SK-N-MC (cell line): ENCODE data around the gene TOP2B.

Experiments
- DNase-seq: peaks from one replicate; pipeline ENCODE4 v3.0.0-alpha.2; 2011; ENCODE audit warnings: low read depth, low spot score
- H3K27ac ChIP-seq: fragments of 200-600 bp; sonication (generic); 2 replicates; pipeline ENCODE4 v1.5.1; 2016; ENCODE audit warnings: mixed run types
- H3K36me3 ChIP-seq: fragments of 200-600 bp; sonication (generic); 2 replicates; pipeline ENCODE4 v1.6.1; 2017; ENCODE audit warnings: antibody characterized with exemption, low read length, mixed read lengths; ENCODE audit not compliant: insufficient read depth
- H3K4me3 ChIP-seq: fragments of 200-600 bp; sonication (generic); 2 replicates; pipeline ENCODE4 v1.5.1; 2016
- H3K9ac ChIP-seq: fragments of 200-600 bp; sonication (generic); 2 replicates; pipeline ENCODE4 v1.8.0; 2017; ENCODE audit warnings: mixed run types, mixed read lengths; ENCODE audit not compliant: insufficient read length
- H3K9me3 ChIP-seq: fragments of 200-600 bp; sonication (generic); 2 replicates; pipeline ENCODE4 v1.6.1; 2017; ENCODE audit warnings: low read depth, mild to moderate bottlenecking, antibody characterized with exemption, low read length, moderate library complexity, mixed read lengths
- EZH2 ChIP-seq: fragments of 200-600 bp; sonication (generic); IDR thresholded peaks from one replicate; pipeline ENCODE4 v1.6.1; 2017; ENCODE audit warnings: antibody characterized with exemption
- FOXP2 ChIP-seq: optimal IDR thresholded peaks from 2 replicates; pipeline ENCODE3; 2011; ENCODE audit warnings: mild to moderate bottlenecking, moderate library complexity; ENCODE audit not compliant: insufficient read depth; ENCODE audit errors: extremely low read length, control extremely low read depth
- POLR2AphosphoS5 ChIP-seq: IDR thresholded peaks from 2 replicates; pipeline ENCODE4 v1.6.1; 2012; ENCODE audit warnings: mild to moderate bottlenecking, low read depth, low read length, borderline replicate concordance

The TOP2B gene

DNA sequence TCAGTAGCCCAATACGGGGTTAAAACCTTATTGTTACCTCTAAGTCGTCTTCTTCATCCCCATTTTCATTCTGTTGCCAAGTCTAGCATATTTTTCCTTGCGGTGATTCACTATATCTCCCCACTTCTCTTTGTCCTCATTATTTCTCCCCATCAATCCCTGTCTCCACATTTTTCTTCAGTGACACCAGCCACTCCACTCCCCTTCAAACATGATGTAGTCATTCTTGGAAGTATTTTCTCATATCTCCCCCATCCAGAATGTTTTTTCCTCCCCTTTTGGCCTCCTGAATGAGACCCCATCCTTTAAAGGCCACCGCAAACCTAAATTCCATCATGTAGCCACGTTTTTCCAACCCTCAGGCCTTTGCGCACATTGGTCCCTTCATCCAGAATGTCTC is 105.9 kb downstream of the TOP2B start:
- DNase-seq: no peak
- TF ChIP-seq POLR2AphosphoS5 (no peak), EZH2 (no peak), FOXP2 (no peak)
- Histone ChIP-seq H3K9ac (no peak overlapping the region), H3K27ac (no peak overlapping the region), H3K36me3 (no peaks in the 10 kb centered on the region), H3K4me3 (no peak overlapping the region), H3K9me3 (no peaks in the 10 kb centered on the region)

DNA sequence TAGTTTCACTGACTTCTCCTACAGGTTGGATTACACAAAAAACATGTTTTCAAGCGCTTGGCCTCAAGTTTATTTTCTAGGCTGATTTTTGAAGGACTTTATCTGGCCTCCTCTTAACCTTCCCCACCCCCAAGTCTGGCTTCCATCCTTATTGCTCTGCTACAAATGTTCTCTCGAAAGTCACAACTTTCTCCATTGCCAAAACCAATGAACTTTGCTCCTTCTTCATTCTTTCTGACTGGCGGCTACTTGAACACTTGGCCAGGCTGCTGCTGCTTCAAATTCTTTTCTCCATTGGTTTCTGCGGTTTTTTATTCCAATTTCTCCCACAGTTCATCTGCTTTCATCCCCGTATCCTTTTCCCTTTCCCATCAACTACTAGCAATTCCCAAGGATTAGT is 106.6 kb downstream of the TOP2B start:
- DNase-seq: no peak
- Histone ChIP-seq H3K27ac (no peak overlapping the region), H3K4me3 (no peak overlapping the region), H3K9me3 (no peaks in the 10 kb centered on the region), H3K9ac (no peak overlapping the region), H3K36me3 (no peaks in the 10 kb centered on the region)
- TF ChIP-seq POLR2AphosphoS5 (no peak), FOXP2 (no peak), EZH2 (no peak)

DNA sequence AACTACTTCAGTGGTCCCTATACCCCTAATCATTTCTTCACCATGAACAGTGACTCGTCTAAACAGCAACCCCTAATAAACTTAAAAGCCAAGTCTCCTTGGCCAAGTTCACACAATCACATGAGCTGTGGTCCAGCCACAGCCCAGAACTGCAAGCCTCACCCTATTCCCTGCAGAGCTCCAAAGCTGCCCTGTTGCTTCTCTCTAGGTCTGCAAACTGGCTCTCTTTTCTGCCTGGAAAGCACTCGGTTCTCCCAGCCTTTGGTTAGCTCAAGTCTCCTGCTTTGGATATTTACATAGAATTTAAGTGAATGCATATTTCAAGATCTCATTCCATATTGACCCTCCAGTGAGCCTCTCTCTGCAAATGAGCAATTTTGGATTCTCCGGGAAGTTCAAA is 107.0 kb downstream of the TOP2B start:
- H3K9ac ChIP-seq: no peak overlapping the region
- no peak overlapping the region for H3K27ac ChIP-seq
- TF ChIP-seq POLR2AphosphoS5 (no peak), FOXP2 (no peak), EZH2 (no peak)
- H3K36me3 ChIP-seq: no peaks in the 10 kb centered on the region
- no peak for DNase-seq
- H3K9me3 ChIP-seq: no peaks in the 10 kb centered on the region
- H3K4me3 ChIP-seq: no peak overlapping the region

DNA sequence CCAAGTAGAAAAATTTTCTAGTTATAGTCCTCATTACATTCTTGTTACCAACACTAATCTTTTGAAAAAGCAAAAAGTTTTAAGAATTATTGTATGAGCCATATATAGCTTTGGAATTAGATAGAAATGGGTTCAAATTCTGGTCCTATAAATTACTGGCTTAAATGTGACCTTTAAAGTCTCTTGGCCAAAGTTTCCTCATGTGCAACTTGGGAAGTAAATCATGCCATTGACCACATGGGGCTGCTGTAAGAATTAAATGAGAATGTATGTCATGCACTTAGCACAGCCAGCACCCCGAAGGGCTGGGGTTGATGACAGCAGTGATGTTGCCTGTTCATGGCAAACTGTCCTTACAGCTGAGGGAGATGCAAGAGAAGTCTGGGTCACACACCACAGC is 108.3 kb downstream of the TOP2B start:
- Histone ChIP-seq H3K36me3 (no peaks in the 10 kb centered on the region), H3K9ac (no peak overlapping the region), H3K9me3 (no peaks in the 10 kb centered on the region), H3K27ac (no peak overlapping the region), H3K4me3 (no peak overlapping the region)
- TF ChIP-seq FOXP2: no peak
- DNase-seq: no peak

DNA sequence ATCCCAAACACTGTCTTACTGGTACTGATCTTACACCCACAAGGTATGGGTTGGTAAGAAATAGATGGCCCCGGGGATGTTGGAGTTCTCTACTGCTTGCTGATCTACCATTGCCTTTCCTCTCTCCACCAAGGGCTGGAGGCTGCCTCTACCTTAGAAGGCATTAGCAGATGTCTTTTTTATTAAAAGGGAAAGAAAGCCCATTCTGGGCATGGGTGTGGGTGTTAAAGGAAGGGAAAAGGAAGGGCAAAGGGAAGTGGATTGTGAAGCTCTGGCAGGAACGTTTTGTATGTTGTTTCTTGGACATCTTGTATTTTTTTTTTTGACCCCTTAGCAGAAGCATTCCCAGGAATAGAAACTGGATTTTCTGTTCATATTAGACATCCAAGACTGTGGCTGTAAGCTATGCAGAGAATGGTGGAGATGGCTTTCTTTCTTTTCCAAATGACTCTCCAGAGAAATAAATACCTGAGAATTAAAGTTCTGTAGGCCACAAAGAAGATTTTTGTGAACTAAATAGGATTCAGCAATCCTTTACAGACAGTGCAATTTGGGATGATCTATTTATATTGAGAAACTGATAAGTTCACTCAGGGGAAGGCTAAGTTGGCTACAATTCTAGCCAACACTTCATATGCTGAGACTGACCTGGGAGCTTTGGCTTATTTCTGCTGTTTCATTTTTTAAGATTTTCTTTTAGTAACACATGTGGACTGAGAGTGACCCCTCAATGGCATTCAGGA is 108.8 kb downstream of the TOP2B start:
- no peak for TF ChIP-seq FOXP2
- TF ChIP-seq POLR2AphosphoS5: no peak
- no peak for TF ChIP-seq EZH2
- Histone ChIP-seq H3K27ac (no peak overlapping the region), H3K4me3 (no peak overlapping the region), H3K9me3 (no peaks in the 10 kb centered on the region), H3K36me3 (no peaks in the 10 kb centered on the region), H3K9ac (no peak overlapping the region)
- DNase-seq: no peak

DNA sequence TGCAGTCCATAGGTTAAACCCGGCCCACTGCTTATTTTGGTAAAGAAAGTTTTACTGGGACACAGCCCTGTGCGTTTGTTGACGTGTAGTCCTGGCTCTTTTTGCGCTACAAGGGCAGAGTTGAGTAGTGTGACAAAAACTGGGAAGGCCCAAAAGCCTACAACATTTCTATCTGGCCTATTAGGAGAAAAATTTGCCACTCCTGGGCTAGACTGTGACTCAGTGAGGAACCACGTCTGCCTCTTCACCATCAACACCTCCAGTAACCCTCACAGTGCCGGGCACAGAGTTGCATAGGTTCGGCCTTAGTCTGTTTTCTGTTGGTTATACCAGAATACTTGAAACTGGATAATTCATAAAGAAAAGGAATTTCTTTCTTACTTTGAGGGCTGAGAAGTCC is 110.3 kb downstream of the TOP2B start:
- Histone ChIP-seq H3K9me3 (no peaks in the 10 kb centered on the region), H3K4me3 (no peak overlapping the region), H3K36me3 (no peaks in the 10 kb centered on the region), H3K27ac (no peak overlapping the region), H3K9ac (no peak overlapping the region)
- no peak for DNase-seq
- no peak for TF ChIP-seq FOXP2
- TF ChIP-seq POLR2AphosphoS5: no peak
- TF ChIP-seq EZH2: no peak

DNA sequence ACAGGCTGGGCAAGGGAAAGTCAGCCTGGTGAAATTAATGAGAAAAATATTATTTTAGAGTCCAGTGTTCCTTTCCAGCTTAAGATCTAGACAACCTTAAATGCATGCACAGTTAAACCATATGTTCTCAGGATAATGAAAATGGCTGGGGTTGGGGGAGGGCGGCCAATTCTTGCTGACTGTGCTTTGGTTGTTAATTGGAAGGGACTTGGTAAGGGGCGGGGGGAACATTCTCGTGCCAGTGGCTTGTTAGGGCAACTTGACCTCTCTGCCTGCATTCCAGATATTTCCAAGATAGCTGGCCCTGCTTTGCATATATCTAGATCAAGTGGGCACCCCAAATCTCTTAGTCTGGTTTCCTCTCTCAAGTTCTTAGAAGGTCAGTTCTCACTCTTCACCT is 112.5 kb downstream of the TOP2B start:
- no peak overlapping the region for H3K4me3 ChIP-seq
- no peaks in the 10 kb centered on the region for H3K9me3 ChIP-seq
- H3K9ac ChIP-seq: no peak overlapping the region
- no peaks in the 10 kb centered on the region for H3K36me3 ChIP-seq
- DNase-seq: no peak
- H3K27ac ChIP-seq: no peak overlapping the region
- TF ChIP-seq POLR2AphosphoS5: no peak
- no peak for TF ChIP-seq FOXP2
- no peak for TF ChIP-seq EZH2

DNA sequence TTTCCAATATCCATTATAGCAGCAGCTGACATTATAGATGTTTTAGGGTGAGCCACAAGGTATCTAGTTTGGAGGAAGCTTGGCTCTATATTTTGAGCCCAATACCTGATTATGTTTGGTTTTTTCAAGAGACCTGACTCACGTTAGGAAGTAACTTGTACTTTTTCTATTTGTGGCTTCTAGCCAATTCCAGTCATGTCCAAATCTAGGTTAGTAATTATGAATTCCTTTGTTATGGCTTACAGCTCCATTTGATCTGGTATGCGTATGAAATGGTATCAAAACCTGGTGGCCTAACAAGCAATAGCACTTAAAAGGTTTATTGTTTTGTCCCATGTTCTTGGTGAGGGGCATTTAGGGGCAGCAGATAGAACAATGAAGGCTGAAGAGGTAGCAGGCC is 115.9 kb downstream of the TOP2B start:
- Histone ChIP-seq H3K36me3 (no peaks in the 10 kb centered on the region), H3K4me3 (no peak overlapping the region), H3K9ac (no peak overlapping the region), H3K9me3 (no peaks in the 10 kb centered on the region), H3K27ac (no peak overlapping the region)
- no peak for DNase-seq
- TF ChIP-seq FOXP2 (no peak), POLR2AphosphoS5 (no peak), EZH2 (no peak)
